GM23338 (cell line): ENCODE results near the gene USP10. TPM values are rescaled to one million over a fixed set of nuclear protein-coding genes. Genes with fewer than 3 reads are reported as not detected.

Experiments used
- ATAC-seq: fragments of 200-7000 bp; cut with Tn5 transposase; 3 replicates; pipeline ENCODE4 v1.9.1; 2020
- DNase-seq: peaks from one replicate; pipeline ENCODE4 v3.0.0-alpha.2; 2015; ENCODE audit warnings: low spot score
- H2AFZ ChIP-seq: fragments of 200-600 bp; sonication (generic); 2 replicates; pipeline ENCODE4 v1.8.0; 2016; ENCODE audit warnings: antibody characterized with exemption, mild to moderate bottlenecking, moderate library complexity
- H3F3A ChIP-seq: fragments of 200-600 bp; sonication (generic); replicated peaks from 2 replicates; pipeline ENCODE4 v1.8.0; 2017; ENCODE audit warnings: antibody characterized with exemption, mixed run types, low read depth
- H3K27ac ChIP-seq: fragments of 200-600 bp; sonication (generic); 2 replicates; pipeline ENCODE4 v1.6.1; 2016; ENCODE audit warnings: low read depth
- H3K27me3 ChIP-seq: fragments of 200-600 bp; sonication (generic); 2 replicates; pipeline ENCODE4 v1.8.0; 2016; ENCODE audit warnings: mild to moderate bottlenecking, mixed run types, moderate library complexity; ENCODE audit not compliant: insufficient read depth
- H3K36me3 ChIP-seq: fragments of 200-600 bp; sonication (generic); 2 replicates; pipeline ENCODE4 v1.8.0; 2016; ENCODE audit warnings: mild to moderate bottlenecking; ENCODE audit not compliant: insufficient read depth
- H3K4me1 ChIP-seq: fragments of 200-600 bp; sonication (generic); 2 replicates; pipeline ENCODE4 v1.8.0; 2016; ENCODE audit warnings: mild to moderate bottlenecking, moderate library complexity; ENCODE audit not compliant: insufficient read depth
- H3K4me2 ChIP-seq: fragments of 200-600 bp; sonication (generic); 2 replicates; pipeline ENCODE4 v1.7.1; 2017; ENCODE audit warnings: mixed run types
- H3K4me3 ChIP-seq: fragments of 200-600 bp; sonication (generic); 2 replicates; pipeline ENCODE4 v1.6.1; 2016; ENCODE audit warnings: mixed run types
- H3K79me2 ChIP-seq: fragments of 200-600 bp; sonication (generic); replicated peaks from 2 replicates; pipeline ENCODE4 v1.8.0; 2017; ENCODE audit warnings: mild to moderate bottlenecking; ENCODE audit not compliant: insufficient read depth
- H3K9me2 ChIP-seq: fragments of 200-600 bp; sonication (generic); 2 replicates; pipeline ENCODE4 v1.8.0; 2017; ENCODE audit not compliant: insufficient read depth
- H4K20me1 ChIP-seq: fragments of 200-600 bp; sonication (generic); replicated peaks from 2 replicates; pipeline ENCODE4 v1.8.0; 2017; ENCODE audit warnings: mild to moderate bottlenecking; ENCODE audit not compliant: insufficient read depth
- H3K27ac Mint-ChIP-seq: 2 replicates; pipeline ENCODE4 v1.8.0; 2020; ENCODE audit warnings: inconsistent platforms, mild to moderate bottlenecking, moderate library complexity, mixed read lengths
- H3K27me3 Mint-ChIP-seq: 3 replicates; pipeline ENCODE4 v1.8.0; 2022; ENCODE audit warnings: low read depth, mild to moderate bottlenecking, moderate library complexity, mixed read lengths, inconsistent platforms; ENCODE audit not compliant: insufficient read depth, poor library complexity
- H3K36me3 Mint-ChIP-seq: 3 replicates; pipeline ENCODE4 v1.8.0; 2021; ENCODE audit warnings: low read depth, mild to moderate bottlenecking, inconsistent platforms, moderate library complexity, mixed read lengths
- H3K4me1 Mint-ChIP-seq: 3 replicates; pipeline ENCODE4 v1.8.0; 2020; ENCODE audit warnings: mild to moderate bottlenecking, inconsistent platforms, mixed read lengths
- H3K4me3 Mint-ChIP-seq: 3 replicates; pipeline ENCODE4 v1.8.0; 2021; ENCODE audit warnings: moderate library complexity, mild to moderate bottlenecking, inconsistent platforms, mixed read lengths
- H3K9me3 Mint-ChIP-seq: 3 replicates; pipeline ENCODE4 v1.8.0; 2020; ENCODE audit warnings: moderate library complexity, mild to moderate bottlenecking, inconsistent platforms, mixed read lengths
- CREB1 ChIP-seq: fragments of 250-450 bp; sonication (Bioruptor Pico); IDR thresholded peaks from 2 replicates; pipeline ENCODE4 v1.5.0; 2020; ENCODE audit warnings: low read depth, mild to moderate bottlenecking, moderate library complexity
- CTCF ChIP-seq, 2 experiments: fragments of 200-600 bp in 1 of 2; sonication (generic) in 1 of 2; conservative IDR thresholded peaks; 2 replicates each; pipeline versions ENCODE4 v1.5.1 to v1.6.1; 2016 to 2017; ENCODE audit warnings: antibody characterized with exemption in 2 of 2, low read depth in 2 of 2, mild to moderate bottlenecking in 2 of 2, moderate library complexity in 1 of 2
- ETS1 ChIP-seq: IDR thresholded peaks from 2 replicates; pipeline ENCODE4 v1.6.1; 2016; ENCODE audit warnings: antibody characterized with exemption
- EZH2 ChIP-seq: fragments of 200-600 bp; sonication (generic); IDR thresholded peaks from one replicate; pipeline ENCODE4 v1.8.0; 2017; ENCODE audit warnings: antibody characterized with exemption, mild to moderate bottlenecking, low read depth; ENCODE audit not compliant: unreplicated experiment
- JUNB ChIP-seq: IDR thresholded peaks from one replicate; pipeline ENCODE4 v1.6.1; 2016; ENCODE audit warnings: antibody characterized with exemption; ENCODE audit not compliant: unreplicated experiment
- NANOG ChIP-seq: IDR thresholded peaks from 2 replicates; pipeline ENCODE4 v1.6.1; 2016; ENCODE audit warnings: antibody characterized with exemption, borderline replicate concordance
- POLR2AphosphoS5 ChIP-seq: IDR thresholded peaks from 2 replicates; pipeline ENCODE4 v1.6.1; 2016; ENCODE audit warnings: antibody characterized with exemption, low read depth
- REST ChIP-seq: IDR thresholded peaks from one replicate; pipeline ENCODE4 v1.6.1; 2018; ENCODE audit warnings: antibody characterized with exemption; ENCODE audit not compliant: unreplicated experiment
- STAT1 ChIP-seq: IDR thresholded peaks from one replicate; pipeline ENCODE4 v1.6.1; 2016; ENCODE audit warnings: antibody characterized with exemption; ENCODE audit not compliant: unreplicated experiment
- ZNF114 ChIP-seq: fragments of 250-450 bp; sonication (Bioruptor Pico); IDR thresholded peaks from 2 replicates; pipeline ENCODE4 v1.5.0; 2020; ENCODE audit warnings: mild to moderate bottlenecking, moderate library complexity
- ZNF331 ChIP-seq: fragments of 250-450 bp; sonication (Bioruptor Pico); IDR thresholded peaks from 2 replicates; pipeline ENCODE4 v1.5.0; 2020; ENCODE audit warnings: low read depth, mild to moderate bottlenecking, moderate library complexity
- polyA plus RNA-seq: library from polyadenylated mRNA; unstranded; fragments of >200 nt; fragmentation: Nextera tagmentation; extraction: Ambion mirVana; gene quantifications from 2 replicates; pipeline ENCODE4 v1.2.1, GENCODE V29; 2016
- total RNA-seq: library from RNA; depleted of rRNA; stranded (reverse); fragments of >200 nt; shearing (Covaris generic); gene quantifications from 2 replicates; pipeline ENCODE4 v1.2.3, GENCODE V29; 2014

USP10 gene
- total and polyA plus RNA-seq, 2 experiments from 2014 or later: 158 to 194 TPM

DNA sequence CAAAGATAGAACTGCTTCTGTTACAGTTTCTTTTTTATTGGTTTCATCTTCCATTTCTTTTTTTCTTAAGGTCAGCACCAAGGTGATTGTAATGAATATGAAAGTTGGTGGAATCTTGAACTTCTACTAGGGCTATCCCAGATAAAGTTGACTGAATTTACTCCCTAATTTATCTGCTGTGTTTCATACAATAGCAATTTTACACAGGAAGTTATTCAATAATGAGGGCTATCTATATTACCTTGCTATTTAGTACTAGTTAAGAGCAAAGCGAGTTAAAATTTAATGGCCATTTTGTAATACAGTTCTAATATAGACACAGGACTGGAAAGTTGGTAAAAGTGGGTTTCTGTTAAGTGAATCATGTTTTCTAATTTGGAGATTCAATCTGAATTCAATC is 24.1 kb downstream of the USP10 start (continued):
- no peak for TF ChIP-seq ETS1
- no peak for TF ChIP-seq CREB1
- no peak for TF ChIP-seq CTCF (conservative IDR thresholded peaks at IDR 0.05; ENCODE audit: low read depth in 2 of 2)
- no peak for TF ChIP-seq REST
- no peak for TF ChIP-seq ZNF331 (CRISPR knock-in tag)
- no peak for TF ChIP-seq POLR2AphosphoS5
- TF ChIP-seq STAT1: no peak

GRCh38 chr16:84724606-84725309 is 25.0 kb downstream of the USP10 start:
- Histone ChIP-seq H3K9me2 (no peaks in the 10 kb centered on the region), H2AFZ (no peak overlapping the region), H3K4me2 (peak overlapping the region; percentile 48), H3K79me2 (peaks cover 100% of the 10 kb centered on the region), H3F3A (0 out of 2 replicates have a peak, but pooled peaks cover 3% of the 10 kb centered on the region), H3K4me3 (peak overlapping the region; percentile 1; the same call in 1 of the 2 replicates), H3K27me3 (no peaks in the 10 kb centered on the region), H4K20me1 (peaks cover 69% of the 10 kb centered on the region), H3K36me3 (no peaks in the 10 kb centered on the region), H3K4me1 (peaks cover 69% of the 10 kb centered on the region), H3K27ac (peak overlapping the region; percentile 94)
- peaks cover 79% of the 10 kb centered on the region for H3K4me1 Mint-ChIP-seq
- H3K27ac Mint-ChIP-seq: peak overlapping the region; percentile 94
- peaks cover 8% of the 10 kb centered on the region for H3K27me3 Mint-ChIP-seq
- H3K4me3 Mint-ChIP-seq: peak overlapping the region; percentile 53
- ATAC-seq (0 out of 3 replicates have a peak, but pooled peaks have one; percentile 9), DNase-seq (no peak)
- H3K9me3 Mint-ChIP-seq: no peaks in the 10 kb centered on the region
- peaks cover 14% of the 10 kb centered on the region; the same call in 2 of the 3 replicates for H3K36me3 Mint-ChIP-seq
- TF ChIP-seq ETS1 (no peak), ZNF114 (CRISPR knock-in tag) (no peak), REST (no peak), EZH2 (no peak), POLR2AphosphoS5 (no peak), STAT1 (no peak), CTCF (conservative IDR thresholded peaks at IDR 0.05; ENCODE audit: low read depth in 2 of 2) (no peak), NANOG (no peak), JUNB (no peak)
